Muscle layer of duodenum (tissue), 2 donors: ENCODE results near the gene SKP1.

Source experiments
- H3K27ac ChIP-seq: one replicate; pipeline ENCODE4 v1.7.0; 2013; ENCODE audit warnings: mild to moderate bottlenecking, low read length
- H3K27me3 ChIP-seq: one replicate; pipeline ENCODE4 v1.7.0; 2013; ENCODE audit warnings: low read depth, mild to moderate bottlenecking, control low read depth, low read length
- H3K36me3 ChIP-seq, 2 donors: one replicate each; pipeline ENCODE4 v1.7.0; 2013; ENCODE audit warnings: low read length in 2 of 2, control low read depth in 1 of 2, mild to moderate bottlenecking in 1 of 2; ENCODE audit not compliant: insufficient read depth in 2 of 2, control insufficient read depth in 1 of 2
- H3K4me1 ChIP-seq, 2 donors: one replicate each; pipeline ENCODE4 v1.7.0; 2013; ENCODE audit warnings: low read length in 2 of 2, mild to moderate bottlenecking in 2 of 2, control low read depth in 1 of 2, moderate library complexity in 1 of 2; ENCODE audit not compliant: insufficient read depth in 2 of 2, control insufficient read depth in 1 of 2
- H3K4me3 ChIP-seq, 2 donors: one replicate each; pipeline ENCODE4 v1.7.0; 2013; ENCODE audit warnings: low read length in 2 of 2, low read depth in 1 of 2, mild to moderate bottlenecking in 1 of 2
- H3K9me3 ChIP-seq, 2 donors: one replicate each; pipeline ENCODE4 v1.7.0; 2013; ENCODE audit warnings: low read length in 2 of 2, control low read depth in 1 of 2, mild to moderate bottlenecking in 1 of 2; ENCODE audit not compliant: control insufficient read depth in 1 of 2
- donor health status: healthy.

Gene SKP1

GRCh38 chr5:134148316-134148715 is 28.4 kb downstream of the SKP1 start:
- no peak overlapping the region for H3K4me3 ChIP-seq
- peaks cover 0 to 26% of the 10 kb centered on the region in 2 donors for H3K4me1 ChIP-seq
- peaks cover 47 to 60% of the 10 kb centered on the region in 2 donors for H3K36me3 ChIP-seq
- no peak overlapping the region for H3K27ac ChIP-seq
- no peaks in the 10 kb centered on the region for H3K27me3 ChIP-seq
- H3K9me3 ChIP-seq: no peaks in the 10 kb centered on the region

GRCh38 chr5:134146651-134147518 is 29.9 kb downstream of the SKP1 start:
- Histone ChIP-seq H3K4me1 (peaks cover 0 to 26% of the 10 kb centered on the region in 2 donors), H3K27me3 (no peaks in the 10 kb centered on the region), H3K9me3 (no peaks in the 10 kb centered on the region), H3K36me3 (peaks cover 55 to 66% of the 10 kb centered on the region in 2 donors), H3K4me3 (no peak overlapping the region), H3K27ac (no peak overlapping the region)

GRCh38 chr5:134145779-134146581 is 30.8 kb downstream of the SKP1 start:
- Histone ChIP-seq H3K27ac (no peak overlapping the region), H3K4me1 (peaks cover 0 to 26% of the 10 kb centered on the region in 2 donors), H3K36me3 (peaks cover 57 to 61% of the 10 kb centered on the region in 2 donors), H3K9me3 (no peaks in the 10 kb centered on the region), H3K4me3 (no peak overlapping the region), H3K27me3 (no peaks in the 10 kb centered on the region)

- H3K36me3 ChIP-seq: peaks cover 49 to 60% of the 10 kb centered on the region in 2 donors
Observed at GRCh38 chr5:134145041-134145757, 31.6 kb downstream of the SKP1 start.

GRCh38 chr5:134143944-134144941 is 32.5 kb downstream of the SKP1 start:
- no peak overlapping the region for H3K4me3 ChIP-seq
- H3K36me3 ChIP-seq: peaks cover 51 to 56% of the 10 kb centered on the region in 2 donors
- no peak overlapping the region for H3K27ac ChIP-seq
- H3K9me3 ChIP-seq: no peaks in the 10 kb centered on the region
- H3K4me1 ChIP-seq: peaks cover 0 to 19% of the 10 kb centered on the region in 2 donors
- no peaks in the 10 kb centered on the region for H3K27me3 ChIP-seq

More at GRCh38 chr5:134145041-134145757, 31.6 kb downstream of the SKP1 start:
- Histone ChIP-seq H3K4me3 (no peak overlapping the region), H3K4me1 (peaks cover 0 to 23% of the 10 kb centered on the region in 2 donors), H3K9me3 (no peaks in the 10 kb centered on the region), H3K27ac (no peak overlapping the region), H3K27me3 (no peaks in the 10 kb centered on the region)

- Histone ChIP-seq H3K36me3 (peaks cover 51 to 53% of the 10 kb centered on the region in 2 donors), H3K4me1 (peaks cover 0 to 12% of the 10 kb centered on the region in 2 donors), H3K27ac (no peak overlapping the region), H3K27me3 (no peaks in the 10 kb centered on the region), H3K9me3 (no peaks in the 10 kb centered on the region), H3K4me3 (no peak overlapping the region)
Observed at GRCh38 chr5:134143431-134143830, 33.3 kb downstream of the SKP1 start.

GRCh38 chr5:134142806-134143205 is 33.9 kb downstream of the SKP1 start:
- no peaks in the 10 kb centered on the region for H3K9me3 ChIP-seq
- H3K27ac ChIP-seq: no peak overlapping the region
- no peak overlapping the region for H3K4me3 ChIP-seq
- peaks cover 0 to 12% of the 10 kb centered on the region in 2 donors for H3K4me1 ChIP-seq
- H3K36me3 ChIP-seq: peaks cover 45 to 53% of the 10 kb centered on the region in 2 donors
- no peaks in the 10 kb centered on the region for H3K27me3 ChIP-seq

- Histone ChIP-seq H3K36me3 (peaks cover 42 to 48% of the 10 kb centered on the region in 2 donors), H3K4me1 (peaks cover 0 to 12% of the 10 kb centered on the region in 2 donors), H3K4me3 (no peak overlapping the region), H3K9me3 (no peaks in the 10 kb centered on the region), H3K27me3 (no peaks in the 10 kb centered on the region), H3K27ac (no peak overlapping the region)
Observed at GRCh38 chr5:134142052-134142451, 34.7 kb downstream of the SKP1 start.

- Histone ChIP-seq H3K36me3 (peaks cover 42 to 49% of the 10 kb centered on the region in 2 donors), H3K27me3 (no peaks in the 10 kb centered on the region), H3K9me3 (no peaks in the 10 kb centered on the region), H3K4me3 (no peak overlapping the region), H3K27ac (no peak overlapping the region), H3K4me1 (peaks cover 0 to 12% of the 10 kb centered on the region in 2 donors)
Observed at GRCh38 chr5:134141331-134142050, 35.3 kb downstream of the SKP1 start.
